H1 (cell line): ENCODE measurements around the gene PRR16. TPM values are rescaled to one million over a fixed set of nuclear protein-coding genes. Genes with fewer than 3 reads are reported as not detected.

ENCODE experiments used
- CTCF ChIA-PET: fragments of 300-600 bp; sonication (Branson Sonifier 250); formaldehyde crosslinking; loops from one replicate; lab custom pipeline; 2021; ENCODE audit not compliant: partially characterized antibody; lab: Charles Lee
- POLR2A ChIA-PET: fragments of 300-600 bp; sonication (Branson Sonifier 250); formaldehyde crosslinking; loops from one replicate; lab custom pipeline; 2021; ENCODE audit warnings: inconsistent platforms; ENCODE audit not compliant: partially characterized antibody; lab: Charles Lee
- DNase-seq, 2 experiments: peaks; one replicate each; pipeline versions ENCODE4 v3.0.0 to v3.0.0-alpha.2; 2010 to 2022; ENCODE audit warnings: low spot score in 2 of 2, low read depth in 1 of 2, mixed read lengths in 1 of 2
- FAIRE-seq: peaks from 2 replicates; lab custom pipeline; 2011; peaks lifted over from hg19 to GRCh38; lab: Jason Lieb, UNC
- H2AFZ ChIP-seq: 2 replicates; pipeline ENCODE4 v1.8.1; 2012; ENCODE audit warnings: low read length, inconsistent platforms
- H2AK5ac ChIP-seq: 2 replicates; pipeline ENCODE4 v1.6.1; 2013; ENCODE audit warnings: low read depth, low read length
- H2BK120ac ChIP-seq: replicated peaks from 2 replicates; pipeline ENCODE3; 2013; ENCODE audit warnings: low read depth, low read length, inconsistent platforms
- H2BK12ac ChIP-seq: 2 replicates; pipeline ENCODE4 v1.6.1; 2013; ENCODE audit warnings: low read depth, low read length
- H2BK15ac ChIP-seq: 2 replicates; pipeline ENCODE4 v1.6.1; 2013; ENCODE audit warnings: low read length
- H2BK20ac ChIP-seq: 2 replicates; pipeline ENCODE4 v1.6.1; 2013; ENCODE audit warnings: low read length
- H2BK5ac ChIP-seq: 2 replicates; pipeline ENCODE4 v1.6.1; 2013; ENCODE audit warnings: low read depth, low read length
- H3K14ac ChIP-seq: 2 replicates; pipeline ENCODE4 v1.6.1; 2013; ENCODE audit warnings: inconsistent platforms; ENCODE audit not compliant: insufficient read length
- H3K18ac ChIP-seq: 2 replicates; pipeline ENCODE4 v1.6.1; 2013; ENCODE audit warnings: low read length; ENCODE audit errors: extremely low read depth
- H3K23ac ChIP-seq: 2 replicates; pipeline ENCODE4 v1.6.1; 2013; ENCODE audit warnings: inconsistent platforms; ENCODE audit not compliant: insufficient read length
- H3K23me2 ChIP-seq: 2 replicates; pipeline ENCODE4 v1.6.1; 2013; ENCODE audit warnings: low read depth, low read length
- H3K27ac ChIP-seq: 2 replicates; pipeline ENCODE4 v1.6.1; 2011; ENCODE audit warnings: low read depth, low read length, inconsistent platforms
- H3K27me3 ChIP-seq, 4 experiments: replicated peaks in 1 of 4; 1 replicate in 1 of 4; 2 replicates in 3 of 4; pipeline versions ENCODE4 v1.6.1 to v1.8.1; 2011 to 2013; ENCODE audit warnings: low read length in 3 of 4, mild to moderate bottlenecking in 3 of 4, inconsistent platforms in 2 of 4, mixed read lengths in 2 of 4, moderate library complexity in 1 of 4; ENCODE audit not compliant: control insufficient read depth in 3 of 4, insufficient read depth in 3 of 4; ENCODE audit errors: extremely low read depth in 1 of 4
- H3K36me3 ChIP-seq, 4 experiments: 2 replicates each; pipeline versions ENCODE4 v1.6.1 to v1.8.1; 2011 to 2013; ENCODE audit warnings: mild to moderate bottlenecking in 4 of 4, low read length in 3 of 4, moderate library complexity in 2 of 4, control low read depth in 1 of 4, inconsistent platforms in 1 of 4; ENCODE audit not compliant: insufficient read depth in 4 of 4, control insufficient read depth in 2 of 4
- H3K4ac ChIP-seq: replicated peaks from 2 replicates; pipeline ENCODE3; 2013; ENCODE audit warnings: low read length, low read depth, mixed read lengths, inconsistent platforms; ENCODE audit not compliant: insufficient read length
- H3K4me1 ChIP-seq, 4 experiments: replicated peaks in 1 of 4; 1 replicate in 1 of 4; 2 replicates in 3 of 4; pipeline versions ENCODE4 v1.6.1 to v1.8.1; 2011 to 2013; ENCODE audit warnings: low read length in 3 of 4, inconsistent platforms in 2 of 4, mixed read lengths in 1 of 4; ENCODE audit not compliant: insufficient read depth in 4 of 4, control insufficient read depth in 3 of 4
- H3K4me2 ChIP-seq, 2 experiments: 2 replicates each; pipeline versions ENCODE4 v1.6.1 to v1.8.1; 2011 to 2013; ENCODE audit warnings: low read depth in 2 of 2, low read length in 2 of 2, control low read depth in 1 of 2, inconsistent platforms in 1 of 2, mild to moderate bottlenecking in 1 of 2; ENCODE audit not compliant: insufficient read depth in 1 of 2
- H3K4me3 ChIP-seq, 4 experiments: fragments of 200-600, 300-600 bp in 1 of 4; sonication (generic), shearing (Covaris generic), sonication (Bioruptor Twin) in 1 of 4; 2 replicates each; pipeline versions ENCODE4 v1.5.1 to v1.8.1; 2011 to 2016; ENCODE audit warnings: low read length in 4 of 4, low read depth in 3 of 4, control low read depth in 2 of 4, inconsistent platforms in 2 of 4, mild to moderate bottlenecking in 2 of 4, mixed read lengths in 1 of 4, moderate library complexity in 1 of 4; ENCODE audit not compliant: insufficient read depth in 2 of 4; ENCODE audit errors: extremely low read depth in 1 of 4
- H3K56ac ChIP-seq: replicated peaks from 2 replicates; pipeline ENCODE3; 2013; ENCODE audit warnings: low read depth, mild to moderate bottlenecking, mixed read lengths, low read length, inconsistent platforms; ENCODE audit not compliant: insufficient read length
- H3K79me1 ChIP-seq: 2 replicates; pipeline ENCODE4 v1.6.1; 2013; ENCODE audit warnings: low read depth, low read length, control low read depth
- H3K79me2 ChIP-seq, 2 experiments: 2 replicates each; pipeline versions ENCODE4 v1.6.1 to v1.8.1; 2012 to 2013; ENCODE audit warnings: low read length in 2 of 2, mild to moderate bottlenecking in 2 of 2, inconsistent platforms in 1 of 2; ENCODE audit not compliant: insufficient read depth in 2 of 2, control insufficient read depth in 1 of 2
- H3K9ac ChIP-seq, 4 experiments: replicated peaks in 1 of 4; 1 replicate in 1 of 4; 2 replicates in 3 of 4; pipeline versions ENCODE4 v1.6.1 to v1.8.1; 2011 to 2013; ENCODE audit warnings: low read depth in 3 of 4, low read length in 3 of 4, control low read depth in 2 of 4, mild to moderate bottlenecking in 2 of 4, moderate library complexity in 2 of 4, inconsistent platforms in 1 of 4; ENCODE audit errors: extremely low read depth in 1 of 4
- H3K9me3 ChIP-seq, 2 experiments: 2 replicates each; pipeline versions ENCODE4 v1.6.1 to v1.8.1; 2012 to 2013; ENCODE audit warnings: mild to moderate bottlenecking in 2 of 2, moderate library complexity in 2 of 2, control low read depth in 1 of 2, inconsistent platforms in 1 of 2, low read depth in 1 of 2, low read length in 1 of 2, mixed read lengths in 1 of 2; ENCODE audit not compliant: insufficient read depth in 2 of 2
- H4K20me1 ChIP-seq, 2 experiments: replicated peaks in 1 of 2; 2 replicates each; pipeline versions ENCODE3 to v1.8.1; 2011 to 2013; ENCODE audit warnings: inconsistent platforms in 2 of 2, low read length in 2 of 2, mild to moderate bottlenecking in 1 of 2; ENCODE audit not compliant: insufficient read depth in 2 of 2, control insufficient read depth in 1 of 2
- H4K5ac ChIP-seq: 2 replicates; pipeline ENCODE4 v1.6.1; 2013; ENCODE audit warnings: low read length, low read depth, mixed read lengths, inconsistent platforms; ENCODE audit not compliant: insufficient read length
- H4K8ac ChIP-seq: 2 replicates; pipeline ENCODE4 v1.8.0; 2013; ENCODE audit warnings: mild to moderate bottlenecking, moderate library complexity, low read length, inconsistent platforms; ENCODE audit not compliant: insufficient read depth; ENCODE audit errors: extremely low read depth
- H4K91ac ChIP-seq: replicated peaks from 2 replicates; pipeline ENCODE3; 2013; ENCODE audit warnings: low read length, mixed read lengths, inconsistent platforms; ENCODE audit not compliant: insufficient read length
- FOSL1 ChIP-seq: IDR thresholded peaks from 2 replicates; pipeline ENCODE4 v1.6.1; 2011; ENCODE audit warnings: mild to moderate bottlenecking, low read depth, low read length, moderate library complexity; ENCODE audit not compliant: insufficient read depth
- KDM5A ChIP-seq: fragments of 200-600 bp; IDR thresholded peaks from 2 replicates; pipeline ENCODE4 v1.7.1; 2012; ENCODE audit warnings: mild to moderate bottlenecking, low read length, inconsistent platforms, mixed read lengths
- RXRA ChIP-seq: IDR thresholded peaks from 2 replicates; pipeline ENCODE4 v1.6.1; 2011; ENCODE audit warnings: low read depth, mild to moderate bottlenecking, low read length, moderate library complexity; ENCODE audit not compliant: insufficient read depth
- SAP30 ChIP-seq: fragments of 300-600 bp; sonication (generic); IDR thresholded peaks from 2 replicates; pipeline ENCODE4 v1.7.1; 2012; ENCODE audit warnings: low read length, moderate library complexity, mild to moderate bottlenecking, inconsistent platforms; ENCODE audit not compliant: insufficient read depth, insufficient replicate concordance
- WGBS, 2 experiments: shearing (Covaris generic) in 1 of 2; methylation state at CpG; one replicate each; pipeline versions ENCODE4 v1.1.6 to v1.1.7; 2013 to 2015; ENCODE audit warnings: low lambda C conversion rate in 2 of 2, mixed read lengths in 2 of 2, inconsistent platforms in 1 of 2, low coverage in 1 of 2, missing lambda C conversion rate in 1 of 2; ENCODE audit not compliant: insufficient replicate concordance in 2 of 2, insufficient coverage in 1 of 2, insufficient read length in 1 of 2; ENCODE audit errors: extremely low coverage in 1 of 2, missing lambda C conversion rate in 1 of 2; 5-methylcytosine and 5-hydroxymethylcytosine counted together
- polyA plus RNA-seq, 7 experiments: library from polyadenylated mRNA; depleted of rRNA in 3 of 7; stranded (reverse) in 5 of 7; unstranded in 2 of 7; fragments of >200 nt in 5 of 7; fragments of 200-250 nt in 2 of 7; gene quantifications; 1 replicate in 5 of 7; 2 replicates in 1 of 7; 4 replicates in 1 of 7; pipeline versions ENCODE4 v1.2.1 to v1.2.3, GENCODE V29; 2011 to 2013; ENCODE audit warnings: missing spikeins in 2 of 7, mixed read lengths in 2 of 7
- total RNA-seq: library from RNA; stranded (reverse); fragmentation: NEBNext Ultra II Directional; extraction: Animal tissue kit (Norgen Biotek cat#: 25700); gene quantifications from 2 replicates; pipeline ENCODE4 v1.2.1, GENCODE V29; 2021

The PRR16 gene
- total and polyA plus RNA-seq, 2 of the 8 experiments (the other 6 are each of a cell fraction or from before 2014, with no cell fraction given), result 0.73 to 1.6 TPM

DNA sequence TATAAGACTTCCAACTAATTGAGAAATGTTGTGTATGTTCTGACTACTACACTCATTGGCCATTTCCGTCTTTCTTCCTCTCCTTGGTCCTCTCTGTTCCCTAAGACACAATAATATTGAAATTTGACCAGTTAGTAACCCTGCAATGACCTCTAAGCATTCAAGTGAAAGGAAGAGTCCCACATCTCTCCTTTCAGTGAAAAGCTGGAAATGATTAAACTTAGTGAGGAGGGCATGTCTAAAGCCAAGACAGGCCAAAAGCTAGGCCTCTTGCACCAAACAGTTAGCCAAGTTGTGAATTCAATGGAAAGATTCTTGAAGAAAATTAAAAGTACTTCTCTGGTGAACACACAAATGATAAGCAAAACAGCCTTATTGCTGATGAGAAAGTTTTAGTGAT, 122.5 kb downstream of the PRR16 start:
- no peak overlapping the region for H2BK5ac ChIP-seq
- H2BK120ac ChIP-seq, result no peak overlapping the region
- no peaks in the 10 kb centered on the region for H3K9me3 ChIP-seq
- no peak for FAIRE-seq
- H3K36me3 ChIP-seq, result no peaks in the 10 kb centered on the region
- H2BK12ac ChIP-seq, result no peak overlapping the region
- no peak overlapping the region for H3K18ac ChIP-seq
- WGBS, 2 experiments, result 64% methylated on average over 1 of the region's 1 CpG; no CpG with 5 or more reads in 1 of the 2 experiments
- no peaks in the 10 kb centered on the region for H3K79me2 ChIP-seq
- TF ChIP-seq SAP30, result no peak
- TF ChIP-seq FOSL1, result no peak
- TF ChIP-seq RXRA, result no peak
- no peak for TF ChIP-seq KDM5A
- no peak overlapping the region for H2BK15ac ChIP-seq
- no peaks in the 10 kb centered on the region for H3K79me1 ChIP-seq
- H3K27ac ChIP-seq, result no peak overlapping the region
- no peak overlapping the region for H3K23ac ChIP-seq
- H3K4ac ChIP-seq, result no peak overlapping the region
- H3K4me3 ChIP-seq, result no peak overlapping the region
- DNase-seq, result no peak
- H3K14ac ChIP-seq, result no peak overlapping the region
- no peaks in the 10 kb centered on the region for H3K23me2 ChIP-seq
- no peak overlapping the region for H2AK5ac ChIP-seq
- no peaks in the 10 kb centered on the region for H4K20me1 ChIP-seq
- no peak overlapping the region for H3K9ac ChIP-seq
- no peak overlapping the region for H4K5ac ChIP-seq
- H2AFZ ChIP-seq, result no peak overlapping the region
- H3K56ac ChIP-seq, result no peak overlapping the region
- H4K8ac ChIP-seq, result no peak overlapping the region
- H3K4me1 ChIP-seq, result no peaks in the 10 kb centered on the region
- H4K91ac ChIP-seq, result no peak overlapping the region
- H2BK20ac ChIP-seq, result no peak overlapping the region
- H3K4me2 ChIP-seq, result no peak overlapping the region
- H3K27me3 ChIP-seq, result no peaks in the 10 kb centered on the region
- ChIA-PET POLR2A (no interaction called here), CTCF (no interaction called here)
